Measurements from ENCODE around the gene SYT1.

GRCh38 chr12:78949532-78949931, 85.0 kb downstream of the SYT1 start:
- TF ChIP-seq EZH2phosphoT487 (conservative IDR thresholded peaks at IDR 0.05; ENCODE audit: low read length): no peak
- TF ChIP-seq, protein P1, sequence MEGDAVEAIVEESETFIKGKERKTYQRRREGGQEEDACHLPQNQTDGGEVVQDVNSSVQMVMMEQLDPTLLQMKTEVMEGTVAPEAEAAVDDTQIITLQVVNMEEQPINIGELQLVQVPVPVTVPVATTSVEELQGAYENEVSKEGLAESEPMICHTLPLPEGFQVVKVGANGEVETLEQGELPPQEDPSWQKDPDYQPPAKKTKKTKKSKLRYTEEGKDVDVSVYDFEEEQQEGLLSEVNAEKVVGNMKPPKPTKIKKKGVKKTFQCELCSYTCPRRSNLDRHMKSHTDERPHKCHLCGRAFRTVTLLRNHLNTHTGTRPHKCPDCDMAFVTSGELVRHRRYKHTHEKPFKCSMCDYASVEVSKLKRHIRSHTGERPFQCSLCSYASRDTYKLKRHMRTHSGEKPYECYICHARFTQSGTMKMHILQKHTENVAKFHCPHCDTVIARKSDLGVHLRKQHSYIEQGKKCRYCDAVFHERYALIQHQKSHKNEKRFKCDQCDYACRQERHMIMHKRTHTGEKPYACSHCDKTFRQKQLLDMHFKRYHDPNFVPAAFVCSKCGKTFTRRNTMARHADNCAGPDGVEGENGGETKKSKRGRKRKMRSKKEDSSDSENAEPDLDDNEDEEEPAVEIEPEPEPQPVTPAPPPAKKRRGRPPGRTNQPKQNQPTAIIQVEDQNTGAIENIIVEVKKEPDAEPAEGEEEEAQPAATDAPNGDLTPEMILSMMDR (IDR thresholded peaks at IDR 0.05; ENCODE audit: insufficient read depth, low read length, poor library complexity, severe bottlenecking): no peak
